ENCODE data around the gene OSBPL2. TPM values are rescaled to one million over a fixed set of nuclear protein-coding genes. Genes with fewer than 3 reads are reported as not detected.

Gene OSBPL2
- total and polyA plus RNA-seq, 2 experiments from 2014 or later, result 37.5 to 43.4 TPM

- TF ChIP-seq CTCF (IDR thresholded peaks at IDR 0.05; ENCODE audit: low read depth, low read length), result no peak
- Histone ChIP-seq H3K9me3 (ENCODE audit: low read depth) (no peaks in the 10 kb centered on the region), H3K4me3 (no peak overlapping the region), H3K4me1 (ENCODE audit: low read depth) (peaks cover 13% of the 10 kb centered on the region), H3K27me3 (no peaks in the 10 kb centered on the region), H3K27ac (no peak overlapping the region), H3K36me3 (peaks cover 3% of the 10 kb centered on the region)
- DNase-seq (ENCODE audit: low read depth in 1 of 2, low spot score in 1 of 2), result no peak
Measured at GRCh38 chr20:62301111-62301668, 62.9 kb downstream of the OSBPL2 start.

GRCh38 chr20:62301773-62302340 is 63.5 kb downstream of the OSBPL2 start:
- H3K4me3 ChIP-seq, result peak overlapping the region; percentile 51
- no peaks in the 10 kb centered on the region for H3K27me3 ChIP-seq
- peaks cover 10% of the 10 kb centered on the region for H3K36me3 ChIP-seq
- H3K27ac ChIP-seq, result peak overlapping the region; percentile 88
- TF ChIP-seq CTCF (IDR thresholded peaks at IDR 0.05; ENCODE audit: low read depth, low read length), result peak; percentile 89
- no peaks in the 10 kb centered on the region for H3K9me3 ChIP-seq (ENCODE audit: low read depth)
- DNase-seq (ENCODE audit: low read depth in 1 of 2, low spot score in 1 of 2), result peak; percentile 94
- H3K4me1 ChIP-seq (ENCODE audit: low read depth), result peaks cover 13% of the 10 kb centered on the region

- Histone ChIP-seq H3K4me3 (peak within 1 kb of the TSS; percentile 75), H3K4me1 (ENCODE audit: low read depth) (peaks cover 13% of the 10 kb centered on the region), H3K27ac (peak within 1 kb of the TSS; percentile 91), H3K9me3 (ENCODE audit: low read depth) (no peaks in the 10 kb centered on the region), H3K36me3 (peaks cover 15% of the 10 kb centered on the region), H3K27me3 (no peaks in the 10 kb centered on the region)
- peak; percentile 97 to 98 for DNase-seq (ENCODE audit: low read depth in 1 of 2, low spot score in 1 of 2)
- peak; percentile 92 for TF ChIP-seq CTCF (IDR thresholded peaks at IDR 0.05; ENCODE audit: low read depth, low read length)
Measured at GRCh38 chr20:62302341-62303061, 64.2 kb downstream of the OSBPL2 start, which contains the start of gene ADRM1. Gene ADRM1, plus strand, starts transcription at chr20:62302997. Its CDS starts 572 bp downstream, at chr20:62303569.

- Histone ChIP-seq H3K9me3 (ENCODE audit: low read depth) (no peaks in the 10 kb centered on the region), H3K27ac (peak overlapping the region; percentile 91), H3K36me3 (peaks cover 20% of the 10 kb centered on the region), H3K4me1 (ENCODE audit: low read depth) (peaks cover 13% of the 10 kb centered on the region), H3K4me3 (peak overlapping the region; percentile 75), H3K27me3 (no peaks in the 10 kb centered on the region)
- DNase-seq (ENCODE audit: low read depth in 1 of 2, low spot score in 1 of 2), result no peak
- TF ChIP-seq CTCF (IDR thresholded peaks at IDR 0.05; ENCODE audit: low read depth, low read length), result no peak
Measured at GRCh38 chr20:62303062-62303339, 64.7 kb downstream of the OSBPL2 start.

GRCh38 chr20:62303340-62304226 is 65.3 kb downstream of the OSBPL2 start:
- peak overlapping the region; percentile 91 for H3K27ac ChIP-seq
- peaks cover 26% of the 10 kb centered on the region for H3K36me3 ChIP-seq
- peak in 1 of 2 donors; percentile 56 for DNase-seq (ENCODE audit: low read depth in 1 of 2, low spot score in 1 of 2)
- H3K9me3 ChIP-seq (ENCODE audit: low read depth), result no peaks in the 10 kb centered on the region
- H3K27me3 ChIP-seq, result no peaks in the 10 kb centered on the region
- peaks cover 13% of the 10 kb centered on the region for H3K4me1 ChIP-seq (ENCODE audit: low read depth)
- TF ChIP-seq CTCF (IDR thresholded peaks at IDR 0.05; ENCODE audit: low read depth, low read length), result no peak
- peak overlapping the region; percentile 75 for H3K4me3 ChIP-seq
